GM12878 (cell line): ENCODE data around the gene CELF2. TPM values are rescaled to one million over a fixed set of nuclear protein-coding genes. Genes with fewer than 3 reads are reported as not detected.

ENCODE experiments used
- ATAC-seq: fragments of 200-7000 bp; cut with Tn5 transposase; 3 replicates; pipeline ENCODE4 v1.9.1; 2020; ENCODE audit warnings: mild to moderate bottlenecking, moderate library complexity
- BruUV-seq: library from RNA; stranded (reverse); fragments of 400-500 nt; replicated peaks from 2 replicates; lab custom pipeline; 2021; lab: Mats Ljungman, UMichigan
- CTCF ChIA-PET: fragments of 300-600 bp; sonication (Branson Sonifier 250); formaldehyde crosslinking; extraction: SDS; loops from one replicate; lab custom pipeline; 2021; ENCODE audit warnings: inconsistent platforms; lab: Yijun Ruan, JAX
- POLR2A ChIA-PET: fragments of 350-600 bp; formaldehyde crosslinking; extraction: SDS; loops from one replicate; lab custom pipeline; 2021; ENCODE audit warnings: inconsistent platforms; lab: Charles Lee
- RAD21 ChIA-PET: fragments of 300-600 bp; sonication (Branson Sonifier 250); formaldehyde crosslinking; loops from one replicate; lab custom pipeline; 2023; ENCODE audit warnings: antibody characterized with exemption; ENCODE audit not compliant: unreplicated experiment; lab: Charles Lee
- SMC1A ChIA-PET: fragments of 300-600 bp; sonication (Branson Sonifier 250); formaldehyde crosslinking; loops from one replicate; lab custom pipeline; 2023; ENCODE audit not compliant: unreplicated experiment, uncharacterized antibody; lab: Charles Lee
- DNase-seq: peaks from one replicate; pipeline ENCODE4 v3.0.0-alpha.2; 2011; ENCODE audit warnings: low read depth, low spot score
- FAIRE-seq: peaks from 3 replicates; lab custom pipeline; 2011; peaks lifted over from hg19 to GRCh38; lab: Jason Lieb, UNC
- H2AFZ ChIP-seq: 2 replicates; pipeline ENCODE4 v1.6.0; 2011; ENCODE audit warnings: low read depth, low read length, control low read depth; ENCODE audit not compliant: control insufficient read depth
- H3K27ac ChIP-seq: 2 replicates; pipeline ENCODE4 v1.5.1; 2011; ENCODE audit warnings: control low read depth; ENCODE audit not compliant: control insufficient read depth, insufficient read depth
- H3K27me3 ChIP-seq, 2 experiments: replicated peaks in 1 of 2; 2 replicates each; pipeline versions ENCODE4 v1.6.0 to v1.6.1; 2011; ENCODE audit warnings: low read length in 1 of 2; ENCODE audit not compliant: control insufficient read depth in 2 of 2, insufficient read depth in 2 of 2
- H3K36me3 ChIP-seq, 2 experiments: 2 replicates each; pipeline ENCODE4 v1.5.1; 2011; ENCODE audit warnings: low read length in 1 of 2; ENCODE audit not compliant: control insufficient read depth in 2 of 2, insufficient read depth in 2 of 2
- H3K4me1 ChIP-seq: 2 replicates; pipeline ENCODE4 v1.6.1; 2011; ENCODE audit warnings: mild to moderate bottlenecking, low read length, moderate library complexity, mixed read lengths; ENCODE audit not compliant: control insufficient read depth, insufficient read depth
- H3K4me2 ChIP-seq: 2 replicates; pipeline ENCODE4 v1.6.0; 2011; ENCODE audit warnings: control low read depth; ENCODE audit not compliant: control insufficient read depth, insufficient read depth
- H3K4me3 ChIP-seq: fragments of 200-600 bp; sonication (generic); 2 replicates; pipeline ENCODE4 v1.5.1; 2016
- H3K79me2 ChIP-seq: 2 replicates; pipeline ENCODE4 v1.6.0; 2011; ENCODE audit warnings: low read length; ENCODE audit not compliant: control insufficient read depth, insufficient read depth
- H3K9ac ChIP-seq: 2 replicates; pipeline ENCODE4 v1.8.0; 2011; ENCODE audit warnings: low read length, control low read depth, mixed read lengths; ENCODE audit not compliant: control insufficient read depth, insufficient read depth
- H3K9me3 ChIP-seq: replicated peaks from 3 replicates; pipeline ENCODE4 v1.5.1; 2011; ENCODE audit warnings: mild to moderate bottlenecking, low read length; ENCODE audit not compliant: control insufficient read depth, insufficient read depth
- H4K20me1 ChIP-seq: 2 replicates; pipeline ENCODE4 v1.6.0; 2011; ENCODE audit not compliant: control insufficient read depth, insufficient read depth
- BACH1 ChIP-seq: fragments of 450-650 bp; IDR thresholded peaks from 2 replicates; pipeline ENCODE4 v1.6.1; 2017; ENCODE audit warnings: mild to moderate bottlenecking, borderline replicate concordance
- CBX3 ChIP-seq: fragments of 200-600 bp; sonication (generic); IDR thresholded peaks from 2 replicates; pipeline ENCODE4 v1.6.1; 2016; ENCODE audit warnings: low read depth, borderline replicate concordance
- CEBPB ChIP-seq, 2 experiments: fragments of 150-350 bp in 1 of 2; IDR thresholded peaks; 2 replicates each; pipeline ENCODE4 v1.6.1; 2012 to 2014; ENCODE audit warnings: low read depth in 2 of 2, low read length in 2 of 2, borderline replicate concordance in 1 of 2, inconsistent platforms in 1 of 2
- GABPA ChIP-seq: IDR thresholded peaks from 2 replicates; pipeline ENCODE4 v1.6.1; 2014; ENCODE audit warnings: antibody characterized with exemption, low read depth, mild to moderate bottlenecking, inconsistent platforms
- NFYA ChIP-seq: IDR thresholded peaks from 2 replicates; pipeline ENCODE4 v1.6.1; 2011; ENCODE audit warnings: low read depth, mild to moderate bottlenecking, low read length, improper control_type of control experiment, borderline replicate concordance
- RAD21 ChIP-seq: IDR thresholded peaks from 2 replicates; pipeline ENCODE4 v1.6.1; 2011; ENCODE audit warnings: mild to moderate bottlenecking, low read depth, low read length, moderate library complexity; ENCODE audit not compliant: insufficient read depth
- RCOR1 ChIP-seq: conservative IDR thresholded peaks from 2 replicates; pipeline ENCODE4 v1.6.1; 2012; ENCODE audit warnings: low read depth, low read length, improper control_type of control experiment
- TCF3 ChIP-seq: IDR thresholded peaks from 2 replicates; pipeline ENCODE4 v1.6.1; 2012; ENCODE audit warnings: low read depth, mild to moderate bottlenecking, low read length, borderline replicate concordance; ENCODE audit not compliant: insufficient read depth
- ZNF217 ChIP-seq: fragments of 450-650 bp; IDR thresholded peaks from 2 replicates; pipeline ENCODE4 v1.6.1; 2017; ENCODE audit warnings: antibody characterized with exemption, mild to moderate bottlenecking
- WGBS: methylation state at CpG from one replicate; pipeline ENCODE4 v1.1.6; 2016; ENCODE audit warnings: low lambda C conversion rate; ENCODE audit not compliant: insufficient replicate concordance, insufficient coverage; ENCODE audit errors: missing lambda C conversion rate; 5-methylcytosine and 5-hydroxymethylcytosine counted together
- in situ Hi-C: fragments of 300-500 bp; cut with MboI; formaldehyde crosslinking; loops from 9 replicates; pipeline ENCODE4 v1.14.3; 2018; ENCODE audit warnings: mixed read lengths
- intact Hi-C: fragments of 100-400 bp; cut with micrococcal nuclease; formaldehyde crosslinking; loops from one replicate; pipeline ENCODE4 v1.14.2; 2022; ENCODE audit not compliant: unreplicated experiment
- polyA plus RNA-seq, 11 experiments: library from polyadenylated mRNA; depleted of rRNA in 4 of 11; unstranded in 6 of 11; stranded (reverse) in 5 of 11; fragments of >200 nt; fragmentation: Nextera tagmentation in 4 of 11; fragmentation: Illumina TruSeq in 1 of 11; extraction: Ambion mirVana in 4 of 11; extraction: Trizol in 1 of 11; gene quantifications; 1 replicate in 1 of 11; 2 replicates in 10 of 11; pipeline versions ENCODE4 v1.2.1 to v1.2.3, GENCODE V29; 2011 to 2016; ENCODE audit warnings: inconsistent platforms in 2 of 11, missing spikeins in 2 of 11, low read depth in 1 of 11
- total RNA-seq, 4 experiments: library from RNA; depleted of rRNA in 3 of 4; stranded (reverse); fragments of >200 nt in 3 of 4; fragmentation: Illumina TruSeq in 1 of 4; extraction: Trizol in 1 of 4; gene quantifications; 2 replicates each; pipeline versions ENCODE4 v1.2.1 to v1.2.3, GENCODE V29; 2013 to 2021
- TF ChIP-seq, protein P1 (sequence below): fragments of 450-650 bp; formaldehyde crosslinking; IDR thresholded peaks from 2 replicates; pipeline ENCODE4 v1.5.0; 2022; ENCODE audit warnings: mild to moderate bottlenecking, missing genetic modification characterization
- TF ChIP-seq, protein P2 (sequence below): IDR thresholded peaks from 2 replicates; pipeline ENCODE4 v1.6.1; 2012; ENCODE audit warnings: low read depth, low read length, improper control_type of control experiment
- TF ChIP-seq, protein P3 (sequence below): fragments of 150-350 bp; IDR thresholded peaks from 2 replicates; pipeline ENCODE4 v1.6.1; 2014; ENCODE audit warnings: mild to moderate bottlenecking, low read depth, low read length
- TF ChIP-seq, protein P4 (sequence below): fragments of 450-650 bp; IDR thresholded peaks from 2 replicates; pipeline ENCODE4 v1.6.1; 2016; ENCODE audit warnings: mild to moderate bottlenecking
- TF ChIP-seq, protein P5 (sequence below): fragments of 450-650 bp; IDR thresholded peaks from 2 replicates; pipeline ENCODE4 v1.6.1; 2018; ENCODE audit warnings: borderline replicate concordance, mild to moderate bottlenecking; ENCODE audit not compliant: partially characterized antibody

The CELF2 gene
- total and polyA plus RNA-seq, 10 of the 15 experiments (the other 5 are each of a cell fraction or from before 2014, with no cell fraction given), result 20.8 to 129 (median 86.3) TPM

DNA sequence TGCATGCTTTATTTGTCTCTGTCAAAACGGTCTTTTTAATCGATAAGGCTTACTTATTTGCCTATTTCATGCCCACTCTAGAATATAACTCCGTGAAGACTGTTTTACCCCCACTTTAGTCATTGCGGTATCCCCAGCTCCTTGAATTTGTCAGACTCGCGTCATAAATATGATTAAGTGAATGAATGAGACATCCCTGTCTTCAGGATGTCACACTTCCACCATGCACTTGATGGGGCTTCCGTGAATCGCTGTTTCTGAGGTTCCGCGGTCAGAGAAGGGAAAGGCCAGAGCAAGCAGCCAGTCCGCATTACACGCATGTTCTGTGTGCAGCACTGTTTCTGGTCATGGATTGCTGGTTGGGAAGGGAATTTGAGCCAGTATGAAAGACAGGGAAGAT lies 138.8 kb downstream of the CELF2 start:
- H3K4me3 ChIP-seq, result no peak overlapping the region
- H4K20me1 ChIP-seq, result no peaks in the 10 kb centered on the region
- H3K27ac ChIP-seq, result no peak overlapping the region
- ChIA-PET SMC1A (interaction anchor here (1.1 kb wide), 1 partner anchor 38 kb away, joined by 4 read pairs; no protein-coding TSS in a partner anchor), POLR2A (no interaction called here), RAD21 (no interaction called here), CTCF (no interaction called here)
- no peak overlapping the region for H2AFZ ChIP-seq
- TF ChIP-seq RAD21 (no peak), NFYA (no peak), RCOR1 (no peak), CEBPB (IDR thresholded peaks at IDR 0.05; ENCODE audit: borderline replicate concordance in 1 of 2, low read depth in 2 of 2, low read length in 2 of 2) (no peak), ZNF217 (no peak), TCF3 (no peak), BACH1 (no peak), CBX3 (no peak), GABPA (no peak)
- TF ChIP-seq, protein P1, sequence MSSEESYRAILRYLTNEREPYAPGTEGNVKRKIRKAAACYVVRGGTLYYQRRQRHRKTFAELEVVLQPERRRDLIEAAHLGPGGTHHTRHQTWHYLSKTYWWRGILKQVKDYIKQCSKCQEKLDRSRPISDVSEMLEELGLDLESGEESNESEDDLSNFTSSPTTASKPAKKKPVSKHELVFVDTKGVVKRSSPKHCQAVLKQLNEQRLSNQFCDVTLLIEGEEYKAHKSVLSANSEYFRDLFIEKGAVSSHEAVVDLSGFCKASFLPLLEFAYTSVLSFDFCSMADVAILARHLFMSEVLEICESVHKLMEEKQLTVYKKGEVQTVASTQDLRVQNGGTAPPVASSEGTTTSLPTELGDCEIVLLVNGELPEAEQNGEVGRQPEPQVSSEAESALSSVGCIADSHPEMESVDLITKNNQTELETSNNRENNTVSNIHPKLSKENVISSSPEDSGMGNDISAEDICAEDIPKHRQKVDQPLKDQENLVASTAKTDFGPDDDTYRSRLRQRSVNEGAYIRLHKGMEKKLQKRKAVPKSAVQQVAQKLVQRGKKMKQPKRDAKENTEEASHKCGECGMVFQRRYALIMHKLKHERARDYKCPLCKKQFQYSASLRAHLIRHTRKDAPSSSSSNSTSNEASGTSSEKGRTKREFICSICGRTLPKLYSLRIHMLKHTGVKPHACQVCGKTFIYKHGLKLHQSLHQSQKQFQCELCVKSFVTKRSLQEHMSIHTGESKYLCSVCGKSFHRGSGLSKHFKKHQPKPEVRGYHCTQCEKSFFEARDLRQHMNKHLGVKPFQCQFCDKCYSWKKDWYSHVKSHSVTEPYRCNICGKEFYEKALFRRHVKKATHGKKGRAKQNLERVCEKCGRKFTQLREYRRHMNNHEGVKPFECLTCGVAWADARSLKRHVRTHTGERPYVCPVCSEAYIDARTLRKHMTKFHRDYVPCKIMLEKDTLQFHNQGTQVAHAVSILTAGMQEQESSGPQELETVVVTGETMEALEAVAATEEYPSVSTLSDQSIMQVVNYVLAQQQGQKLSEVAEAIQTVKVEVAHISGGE (CRISPR knock-in tag), result no peak
- TF ChIP-seq, protein P2, sequence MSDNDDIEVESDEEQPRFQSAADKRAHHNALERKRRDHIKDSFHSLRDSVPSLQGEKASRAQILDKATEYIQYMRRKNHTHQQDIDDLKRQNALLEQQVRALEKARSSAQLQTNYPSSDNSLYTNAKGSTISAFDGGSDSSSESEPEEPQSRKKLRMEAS, result no peak
- TF ChIP-seq, protein P3, sequence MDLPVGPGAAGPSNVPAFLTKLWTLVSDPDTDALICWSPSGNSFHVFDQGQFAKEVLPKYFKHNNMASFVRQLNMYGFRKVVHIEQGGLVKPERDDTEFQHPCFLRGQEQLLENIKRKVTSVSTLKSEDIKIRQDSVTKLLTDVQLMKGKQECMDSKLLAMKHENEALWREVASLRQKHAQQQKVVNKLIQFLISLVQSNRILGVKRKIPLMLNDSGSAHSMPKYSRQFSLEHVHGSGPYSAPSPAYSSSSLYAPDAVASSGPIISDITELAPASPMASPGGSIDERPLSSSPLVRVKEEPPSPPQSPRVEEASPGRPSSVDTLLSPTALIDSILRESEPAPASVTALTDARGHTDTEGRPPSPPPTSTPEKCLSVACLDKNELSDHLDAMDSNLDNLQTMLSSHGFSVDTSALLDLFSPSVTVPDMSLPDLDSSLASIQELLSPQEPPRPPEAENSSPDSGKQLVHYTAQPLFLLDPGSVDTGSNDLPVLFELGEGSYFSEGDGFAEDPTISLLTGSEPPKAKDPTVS, result no peak
- TF ChIP-seq, protein P4, sequence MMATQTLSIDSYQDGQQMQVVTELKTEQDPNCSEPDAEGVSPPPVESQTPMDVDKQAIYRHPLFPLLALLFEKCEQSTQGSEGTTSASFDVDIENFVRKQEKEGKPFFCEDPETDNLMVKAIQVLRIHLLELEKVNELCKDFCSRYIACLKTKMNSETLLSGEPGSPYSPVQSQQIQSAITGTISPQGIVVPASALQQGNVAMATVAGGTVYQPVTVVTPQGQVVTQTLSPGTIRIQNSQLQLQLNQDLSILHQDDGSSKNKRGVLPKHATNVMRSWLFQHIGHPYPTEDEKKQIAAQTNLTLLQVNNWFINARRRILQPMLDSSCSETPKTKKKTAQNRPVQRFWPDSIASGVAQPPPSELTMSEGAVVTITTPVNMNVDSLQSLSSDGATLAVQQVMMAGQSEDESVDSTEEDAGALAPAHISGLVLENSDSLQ, result no peak
- TF ChIP-seq, protein P5, sequence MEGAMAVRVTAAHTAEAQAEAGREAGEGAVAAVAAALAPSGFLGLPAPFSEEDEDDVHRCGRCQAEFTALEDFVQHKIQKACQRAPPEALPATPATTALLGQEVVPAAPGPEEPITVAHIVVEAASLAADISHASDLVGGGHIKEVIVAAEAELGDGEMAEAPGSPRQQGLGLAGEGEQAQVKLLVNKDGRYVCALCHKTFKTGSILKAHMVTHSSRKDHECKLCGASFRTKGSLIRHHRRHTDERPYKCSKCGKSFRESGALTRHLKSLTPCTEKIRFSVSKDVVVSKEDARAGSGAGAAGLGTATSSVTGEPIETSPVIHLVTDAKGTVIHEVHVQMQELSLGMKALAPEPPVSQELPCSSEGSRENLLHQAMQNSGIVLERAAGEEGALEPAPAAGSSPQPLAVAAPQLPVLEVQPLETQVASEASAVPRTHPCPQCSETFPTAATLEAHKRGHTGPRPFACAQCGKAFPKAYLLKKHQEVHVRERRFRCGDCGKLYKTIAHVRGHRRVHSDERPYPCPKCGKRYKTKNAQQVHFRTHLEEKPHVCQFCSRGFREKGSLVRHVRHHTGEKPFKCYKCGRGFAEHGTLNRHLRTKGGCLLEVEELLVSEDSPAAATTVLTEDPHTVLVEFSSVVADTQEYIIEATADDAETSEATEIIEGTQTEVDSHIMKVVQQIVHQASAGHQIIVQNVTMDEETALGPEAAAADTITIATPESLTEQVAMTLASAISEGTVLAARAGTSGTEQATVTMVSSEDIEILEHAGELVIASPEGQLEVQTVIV, result no peak
- H3K9me3 ChIP-seq, result no peaks in the 10 kb centered on the region
- DNase-seq (no peak), FAIRE-seq (no peak), ATAC-seq (no peak)
- intact Hi-C loops (no loop called here), in situ Hi-C loops (no loop called here)
- 92% methylated on average over 12 of the region's 12 CpGs for WGBS
- no peak overlapping the region for H3K4me2 ChIP-seq
- H3K36me3 ChIP-seq, result no peaks in the 10 kb centered on the region
- no peak overlapping the region for H3K9ac ChIP-seq
- peaks cover 3% of the 10 kb centered on the region for H3K79me2 ChIP-seq
- BruUV-seq, result no TSS peak
- peaks cover 17% of the 10 kb centered on the region for H3K4me1 ChIP-seq
- no peaks in the 10 kb centered on the region for H3K27me3 ChIP-seq
